Tongue (tissue), 3 donors: Measurements from ENCODE around the gene CDKN1B. TPM values are rescaled to one million over a fixed set of nuclear protein-coding genes. Genes with fewer than 3 reads are reported as not detected.

Experiments
- DNase-seq: peaks from one replicate; pipeline ENCODE4 v3.0.0-alpha.2; 2015
- small RNA-seq: library from RNA; depleted of rRNA; stranded (forward); fragments of <200 nt; gene quantifications from one replicate; pipeline ENCODE3, GENCODE V24; 2014; ENCODE audit warnings: low replicate concordance
- total RNA-seq: library from RNA; depleted of rRNA; stranded (reverse); fragments of >200 nt; gene quantifications from one replicate; pipeline ENCODE4 v1.2.3, GENCODE V29; 2014

CDKN1B gene
- total RNA-seq, 1 donor from 2014 or later = 94.8 TPM

DNA sequence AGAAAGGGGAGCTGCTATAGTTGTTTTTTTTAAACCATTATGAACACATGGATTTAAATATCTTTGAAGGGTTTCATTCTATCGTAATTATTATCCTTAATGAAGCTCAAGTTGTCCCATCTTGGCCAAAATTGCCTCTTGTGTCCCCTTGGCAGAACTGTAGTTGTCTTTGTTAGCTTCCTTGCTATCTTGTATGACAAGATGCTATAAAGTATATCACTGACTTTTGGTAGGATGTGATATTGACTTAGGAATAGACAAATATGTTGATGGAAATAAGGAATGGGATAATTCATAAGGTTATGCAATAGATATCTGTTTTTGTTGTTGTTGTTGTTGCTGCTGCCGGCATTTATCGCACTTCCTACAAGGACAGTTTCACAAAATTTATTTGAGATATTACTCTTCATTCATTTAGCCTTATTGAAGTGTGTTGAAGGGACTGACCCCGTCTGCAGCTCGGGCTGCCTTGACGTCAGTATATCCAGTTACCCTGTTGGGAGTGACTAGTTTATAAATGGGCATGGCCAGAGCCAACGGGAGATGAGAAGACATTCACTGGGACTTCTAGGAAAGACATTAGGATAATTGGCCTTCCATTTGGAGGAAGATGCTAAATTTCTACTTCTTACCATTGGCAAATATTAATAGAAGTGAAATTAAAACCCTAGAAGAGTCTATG is 42.2 kb downstream of the CDKN1B start:
- DNase-seq = no peak

GRCh38 chr12:12764824-12765223 is 47.7 kb downstream of the CDKN1B start:
- DNase-seq = no peak

- DNase-seq = no peak
Measured at GRCh38 chr12:12770262-12770661, 53.1 kb downstream of the CDKN1B start.

Small RNA genes within 50 kb of the gene (small RNA-seq; reads per million reads assigned to genes)
- not detected for gene MIR613

Other genes with a start within 250 kb of the CDKN1B start
- gene DUSP16, start 154.5 kb upstream of the CDKN1B start, total RNA-seq = 30.1 TPM
- 16.8 TPM for gene CREBL2, start 105.5 kb upstream of the CDKN1B start, total RNA-seq
- gene GPR19, start 21.2 kb upstream of the CDKN1B start, total RNA-seq = 1.2 TPM
- 37.6 TPM for gene APOLD1, start 68.3 kb downstream of the CDKN1B start, total RNA-seq
- 71.2 TPM for gene DDX47, start 96.0 kb downstream of the CDKN1B start, total RNA-seq
- gene GPRC5A, start 174.2 kb downstream of the CDKN1B start, total RNA-seq = 2.9 TPM
- not detected for gene GPRC5D, start 234.8 kb downstream of the CDKN1B start, total RNA-seq